ENCODE results near the gene SH3TC1. TPM values are rescaled to one million over a fixed set of nuclear protein-coding genes. Genes with fewer than 3 reads are reported as not detected.

The SH3TC1 gene
- total and polyA plus RNA-seq, 2 of the 13 experiments (the other 11 are each of a cell fraction or from before 2014, with no cell fraction given) = 14.9 to 21.8 TPM

DNA sequence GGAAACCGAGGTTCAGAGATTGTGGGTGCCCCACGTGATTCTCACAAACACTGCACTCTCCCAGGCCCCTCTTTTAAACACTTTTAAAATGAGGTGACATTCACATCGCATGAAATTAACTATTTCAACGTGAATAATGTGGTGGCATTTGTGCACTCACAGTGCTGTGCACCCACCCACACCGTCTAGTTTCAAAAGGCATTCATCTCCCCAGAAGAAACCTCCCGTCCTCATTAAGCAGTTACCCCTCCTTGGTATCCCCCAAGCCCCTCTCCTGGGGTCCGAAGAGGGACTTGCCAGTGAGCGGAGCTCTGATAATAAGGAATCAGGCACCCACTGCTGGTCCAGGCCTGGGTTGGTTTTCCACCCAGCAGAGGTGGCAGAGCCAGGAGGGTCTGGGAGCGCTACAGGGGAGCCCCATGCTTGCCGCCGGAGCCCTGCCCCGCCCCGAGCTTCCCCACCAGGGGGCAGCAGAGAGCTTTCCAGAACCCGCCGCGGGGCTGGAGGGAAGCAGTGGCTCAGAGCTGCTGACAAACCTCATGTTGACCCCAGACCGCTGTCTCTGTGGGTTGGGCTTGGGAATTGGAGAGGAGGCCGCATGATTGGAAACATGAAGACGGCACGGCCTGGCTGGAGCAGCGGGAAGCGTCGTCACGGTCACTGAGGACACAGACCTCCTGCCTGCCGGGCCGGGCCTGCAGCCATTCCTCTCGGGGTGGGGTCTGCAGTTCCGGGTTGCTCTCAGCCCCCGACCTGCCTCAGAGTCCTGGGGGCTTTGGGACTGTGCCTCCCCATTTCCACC lies 43.0 kb downstream of the SH3TC1 start (continued):
- TF ChIP-seq, protein P1, sequence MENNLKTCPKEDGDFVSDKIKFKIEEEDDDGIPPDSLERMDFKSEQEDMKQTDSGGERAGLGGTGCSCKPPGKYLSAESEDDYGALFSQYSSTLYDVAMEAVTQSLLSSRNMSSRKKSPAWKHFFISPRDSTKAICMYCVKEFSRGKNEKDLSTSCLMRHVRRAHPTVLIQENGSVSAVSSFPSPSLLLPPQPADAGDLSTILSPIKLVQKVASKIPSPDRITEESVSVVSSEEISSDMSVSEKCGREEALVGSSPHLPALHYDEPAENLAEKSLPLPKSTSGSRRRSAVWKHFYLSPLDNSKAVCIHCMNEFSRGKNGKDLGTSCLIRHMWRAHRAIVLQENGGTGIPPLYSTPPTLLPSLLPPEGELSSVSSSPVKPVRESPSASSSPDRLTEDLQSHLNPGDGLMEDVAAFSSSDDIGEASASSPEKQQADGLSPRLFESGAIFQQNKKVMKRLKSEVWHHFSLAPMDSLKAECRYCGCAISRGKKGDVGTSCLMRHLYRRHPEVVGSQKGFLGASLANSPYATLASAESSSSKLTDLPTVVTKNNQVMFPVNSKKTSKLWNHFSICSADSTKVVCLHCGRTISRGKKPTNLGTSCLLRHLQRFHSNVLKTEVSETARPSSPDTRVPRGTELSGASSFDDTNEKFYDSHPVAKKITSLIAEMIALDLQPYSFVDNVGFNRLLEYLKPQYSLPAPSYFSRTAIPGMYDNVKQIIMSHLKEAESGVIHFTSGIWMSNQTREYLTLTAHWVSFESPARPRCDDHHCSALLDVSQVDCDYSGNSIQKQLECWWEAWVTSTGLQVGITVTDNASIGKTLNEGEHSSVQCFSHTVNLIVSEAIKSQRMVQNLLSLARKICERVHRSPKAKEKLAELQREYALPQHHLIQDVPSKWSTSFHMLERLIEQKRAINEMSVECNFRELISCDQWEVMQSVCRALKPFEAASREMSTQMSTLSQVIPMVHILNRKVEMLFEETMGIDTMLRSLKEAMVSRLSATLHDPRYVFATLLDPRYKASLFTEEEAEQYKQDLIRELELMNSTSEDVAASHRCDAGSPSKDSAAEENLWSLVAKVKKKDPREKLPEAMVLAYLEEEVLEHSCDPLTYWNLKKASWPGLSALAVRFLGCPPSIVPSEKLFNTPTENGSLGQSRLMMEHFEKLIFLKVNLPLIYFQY (CRISPR knock-in tag; IDR thresholded peaks at IDR 0.05; ENCODE audit: borderline replicate concordance) = 0 out of 2 replicates have a peak, but pooled peaks have one; percentile 41
- TF ChIP-seq RBFOX2 (IDR thresholded peaks at IDR 0.05; ENCODE audit: low read depth, low read length) (0 out of 2 replicates have a peak, but pooled peaks have one; percentile 23), SMC3 (IDR thresholded peaks at IDR 0.05; ENCODE audit: low read length) (peak; percentile 39; the same call in 1 of the 2 replicates), ZNF572 (CRISPR knock-in tag; IDR thresholded peaks at IDR 0.05) (peak; percentile 23; the same call in 1 of the 2 replicates), PTBP1 (IDR thresholded peaks at IDR 0.05; ENCODE audit: low read depth, low read length, poor library complexity, severe bottlenecking) (no peak), FOXM1 (CRISPR knock-in tag; IDR thresholded peaks at IDR 0.05) (no peak), CHD4 (IDR thresholded peaks at IDR 0.05; ENCODE audit: borderline replicate concordance, low read length) (no peak), TAF1 (CRISPR knock-in tag; IDR thresholded peaks at IDR 0.05) (no peak), HNRNPLL (IDR thresholded peaks at IDR 0.05; ENCODE audit: low read depth, low read length, poor library complexity, severe bottlenecking) (peak; percentile 14), RNF2 (conservative IDR thresholded peaks at IDR 0.05; ENCODE audit: low read depth) (no peak), HNRNPUL1 (IDR thresholded peaks at IDR 0.05; ENCODE audit: low read depth, low read length) (no peak)
- TF ChIP-seq, protein P2, sequence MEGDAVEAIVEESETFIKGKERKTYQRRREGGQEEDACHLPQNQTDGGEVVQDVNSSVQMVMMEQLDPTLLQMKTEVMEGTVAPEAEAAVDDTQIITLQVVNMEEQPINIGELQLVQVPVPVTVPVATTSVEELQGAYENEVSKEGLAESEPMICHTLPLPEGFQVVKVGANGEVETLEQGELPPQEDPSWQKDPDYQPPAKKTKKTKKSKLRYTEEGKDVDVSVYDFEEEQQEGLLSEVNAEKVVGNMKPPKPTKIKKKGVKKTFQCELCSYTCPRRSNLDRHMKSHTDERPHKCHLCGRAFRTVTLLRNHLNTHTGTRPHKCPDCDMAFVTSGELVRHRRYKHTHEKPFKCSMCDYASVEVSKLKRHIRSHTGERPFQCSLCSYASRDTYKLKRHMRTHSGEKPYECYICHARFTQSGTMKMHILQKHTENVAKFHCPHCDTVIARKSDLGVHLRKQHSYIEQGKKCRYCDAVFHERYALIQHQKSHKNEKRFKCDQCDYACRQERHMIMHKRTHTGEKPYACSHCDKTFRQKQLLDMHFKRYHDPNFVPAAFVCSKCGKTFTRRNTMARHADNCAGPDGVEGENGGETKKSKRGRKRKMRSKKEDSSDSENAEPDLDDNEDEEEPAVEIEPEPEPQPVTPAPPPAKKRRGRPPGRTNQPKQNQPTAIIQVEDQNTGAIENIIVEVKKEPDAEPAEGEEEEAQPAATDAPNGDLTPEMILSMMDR (CRISPR knock-in tag; IDR thresholded peaks at IDR 0.05) = peak; percentile 93
- TF ChIP-seq, protein P3, sequence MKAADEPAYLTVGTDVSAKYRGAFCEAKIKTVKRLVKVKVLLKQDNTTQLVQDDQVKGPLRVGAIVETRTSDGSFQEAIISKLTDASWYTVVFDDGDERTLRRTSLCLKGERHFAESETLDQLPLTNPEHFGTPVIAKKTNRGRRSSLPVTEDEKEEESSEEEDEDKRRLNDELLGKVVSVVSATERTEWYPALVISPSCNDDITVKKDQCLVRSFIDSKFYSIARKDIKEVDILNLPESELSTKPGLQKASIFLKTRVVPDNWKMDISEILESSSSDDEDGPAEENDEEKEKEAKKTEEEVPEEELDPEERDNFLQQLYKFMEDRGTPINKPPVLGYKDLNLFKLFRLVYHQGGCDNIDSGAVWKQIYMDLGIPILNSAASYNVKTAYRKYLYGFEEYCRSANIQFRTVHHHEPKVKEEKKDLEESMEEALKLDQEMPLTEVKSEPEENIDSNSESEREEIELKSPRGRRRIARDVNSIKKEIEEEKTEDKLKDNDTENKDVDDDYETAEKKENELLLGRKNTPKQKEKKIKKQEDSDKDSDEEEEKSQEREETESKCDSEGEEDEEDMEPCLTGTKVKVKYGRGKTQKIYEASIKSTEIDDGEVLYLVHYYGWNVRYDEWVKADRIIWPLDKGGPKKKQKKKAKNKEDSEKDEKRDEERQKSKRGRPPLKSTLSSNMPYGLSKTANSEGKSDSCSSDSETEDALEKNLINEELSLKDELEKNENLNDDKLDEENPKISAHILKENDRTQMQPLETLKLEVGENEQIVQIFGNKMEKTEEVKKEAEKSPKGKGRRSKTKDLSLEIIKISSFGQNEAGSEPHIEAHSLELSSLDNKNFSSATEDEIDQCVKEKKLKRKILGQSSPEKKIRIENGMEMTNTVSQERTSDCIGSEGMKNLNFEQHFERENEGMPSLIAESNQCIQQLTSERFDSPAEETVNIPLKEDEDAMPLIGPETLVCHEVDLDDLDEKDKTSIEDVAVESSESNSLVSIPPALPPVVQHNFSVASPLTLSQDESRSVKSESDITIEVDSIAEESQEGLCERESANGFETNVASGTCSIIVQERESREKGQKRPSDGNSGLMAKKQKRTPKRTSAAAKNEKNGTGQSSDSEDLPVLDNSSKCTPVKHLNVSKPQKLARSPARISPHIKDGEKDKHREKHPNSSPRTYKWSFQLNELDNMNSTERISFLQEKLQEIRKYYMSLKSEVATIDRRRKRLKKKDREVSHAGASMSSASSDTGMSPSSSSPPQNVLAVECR (CRISPR knock-in tag; IDR thresholded peaks at IDR 0.05; ENCODE audit: borderline replicate concordance) = peak; percentile 28; the same call in 1 of the 2 replicates
- TF ChIP-seq, protein P4, sequence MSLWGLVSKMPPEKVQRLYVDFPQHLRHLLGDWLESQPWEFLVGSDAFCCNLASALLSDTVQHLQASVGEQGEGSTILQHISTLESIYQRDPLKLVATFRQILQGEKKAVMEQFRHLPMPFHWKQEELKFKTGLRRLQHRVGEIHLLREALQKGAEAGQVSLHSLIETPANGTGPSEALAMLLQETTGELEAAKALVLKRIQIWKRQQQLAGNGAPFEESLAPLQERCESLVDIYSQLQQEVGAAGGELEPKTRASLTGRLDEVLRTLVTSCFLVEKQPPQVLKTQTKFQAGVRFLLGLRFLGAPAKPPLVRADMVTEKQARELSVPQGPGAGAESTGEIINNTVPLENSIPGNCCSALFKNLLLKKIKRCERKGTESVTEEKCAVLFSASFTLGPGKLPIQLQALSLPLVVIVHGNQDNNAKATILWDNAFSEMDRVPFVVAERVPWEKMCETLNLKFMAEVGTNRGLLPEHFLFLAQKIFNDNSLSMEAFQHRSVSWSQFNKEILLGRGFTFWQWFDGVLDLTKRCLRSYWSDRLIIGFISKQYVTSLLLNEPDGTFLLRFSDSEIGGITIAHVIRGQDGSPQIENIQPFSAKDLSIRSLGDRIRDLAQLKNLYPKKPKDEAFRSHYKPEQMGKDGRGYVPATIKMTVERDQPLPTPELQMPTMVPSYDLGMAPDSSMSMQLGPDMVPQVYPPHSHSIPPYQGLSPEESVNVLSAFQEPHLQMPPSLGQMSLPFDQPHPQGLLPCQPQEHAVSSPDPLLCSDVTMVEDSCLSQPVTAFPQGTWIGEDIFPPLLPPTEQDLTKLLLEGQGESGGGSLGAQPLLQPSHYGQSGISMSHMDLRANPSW (CRISPR knock-in tag; IDR thresholded peaks at IDR 0.05; ENCODE audit: borderline replicate concordance) = no peak

Data from HepG2 (cell line).